Activated CD8-positive, alpha-beta memory T cell treated with anti-CD3 and anti-CD28 coated beads, Interleukin-2, amount 50 U/mL, for 24 hours (primary cell): Measurements from ENCODE around the gene GRIP1.

Source experiments
- DNase-seq: peaks from one replicate; pipeline ENCODE4 v3.0.0-alpha.2; 2020; ENCODE audit errors: extremely low read depth

The GRIP1 gene, protein sequence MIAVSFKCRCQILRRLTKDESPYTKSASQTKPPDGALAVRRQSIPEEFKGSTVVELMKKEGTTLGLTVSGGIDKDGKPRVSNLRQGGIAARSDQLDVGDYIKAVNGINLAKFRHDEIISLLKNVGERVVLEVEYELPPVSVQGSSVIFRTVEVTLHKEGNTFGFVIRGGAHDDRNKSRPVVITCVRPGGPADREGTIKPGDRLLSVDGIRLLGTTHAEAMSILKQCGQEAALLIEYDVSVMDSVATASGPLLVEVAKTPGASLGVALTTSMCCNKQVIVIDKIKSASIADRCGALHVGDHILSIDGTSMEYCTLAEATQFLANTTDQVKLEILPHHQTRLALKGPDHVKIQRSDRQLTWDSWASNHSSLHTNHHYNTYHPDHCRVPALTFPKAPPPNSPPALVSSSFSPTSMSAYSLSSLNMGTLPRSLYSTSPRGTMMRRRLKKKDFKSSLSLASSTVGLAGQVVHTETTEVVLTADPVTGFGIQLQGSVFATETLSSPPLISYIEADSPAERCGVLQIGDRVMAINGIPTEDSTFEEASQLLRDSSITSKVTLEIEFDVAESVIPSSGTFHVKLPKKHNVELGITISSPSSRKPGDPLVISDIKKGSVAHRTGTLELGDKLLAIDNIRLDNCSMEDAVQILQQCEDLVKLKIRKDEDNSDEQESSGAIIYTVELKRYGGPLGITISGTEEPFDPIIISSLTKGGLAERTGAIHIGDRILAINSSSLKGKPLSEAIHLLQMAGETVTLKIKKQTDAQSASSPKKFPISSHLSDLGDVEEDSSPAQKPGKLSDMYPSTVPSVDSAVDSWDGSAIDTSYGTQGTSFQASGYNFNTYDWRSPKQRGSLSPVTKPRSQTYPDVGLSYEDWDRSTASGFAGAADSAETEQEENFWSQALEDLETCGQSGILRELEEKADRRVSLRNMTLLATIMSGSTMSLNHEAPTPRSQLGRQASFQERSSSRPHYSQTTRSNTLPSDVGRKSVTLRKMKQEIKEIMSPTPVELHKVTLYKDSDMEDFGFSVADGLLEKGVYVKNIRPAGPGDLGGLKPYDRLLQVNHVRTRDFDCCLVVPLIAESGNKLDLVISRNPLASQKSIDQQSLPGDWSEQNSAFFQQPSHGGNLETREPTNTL

DNA sequence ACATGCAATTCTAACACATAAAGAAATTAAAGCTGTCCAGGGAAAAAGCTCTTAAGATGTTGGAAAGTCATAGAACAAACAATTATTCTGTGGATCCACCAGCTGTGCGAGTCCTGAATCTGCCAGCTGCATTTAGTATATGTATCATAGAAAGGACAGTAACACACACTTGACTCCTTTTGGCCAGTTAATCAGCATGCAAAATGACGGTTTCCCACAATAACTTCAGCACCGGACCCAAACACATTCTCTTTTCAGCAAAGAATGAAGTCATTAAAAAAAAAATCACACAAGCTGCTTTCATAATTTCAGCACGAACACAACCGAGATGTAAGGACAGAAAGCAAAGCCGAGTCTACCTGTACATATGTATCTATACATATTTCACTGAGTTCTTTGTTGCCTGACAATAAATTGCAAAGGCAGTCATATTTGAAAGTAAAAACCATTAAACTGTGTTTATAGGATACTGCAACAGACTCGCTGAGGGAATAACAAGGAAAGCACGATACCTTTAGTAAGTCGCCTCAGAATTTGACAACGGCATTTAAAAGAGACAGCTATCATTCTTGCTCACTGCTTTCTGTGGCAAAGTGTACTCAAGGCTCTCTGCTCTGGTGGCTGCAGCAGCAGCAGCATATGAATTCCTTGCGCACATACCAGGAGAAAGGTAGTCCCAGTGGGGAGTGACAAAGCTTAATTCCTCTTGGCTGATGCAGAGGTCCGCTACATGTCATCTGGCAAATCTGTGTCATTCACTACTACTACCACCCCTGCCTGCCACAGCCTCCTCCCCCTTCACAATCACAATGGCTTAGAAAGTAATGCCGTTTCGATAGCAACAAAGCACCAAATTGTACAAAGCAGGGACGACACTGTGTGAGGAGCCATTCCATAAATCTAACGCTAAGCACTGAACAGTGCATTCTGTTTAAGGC is at the start of gene GRIP1:
GRIP1 (minus strand) TSS at position 739 of the 938 bp plus-strand sequence; CDS start at position 567, 172 bp downstream.
- DNase-seq = no peak

GRCh38 chr12:66726556-66726955 is 47.7 kb upstream of the GRIP1 start:
- no peak for DNase-seq

DNA sequence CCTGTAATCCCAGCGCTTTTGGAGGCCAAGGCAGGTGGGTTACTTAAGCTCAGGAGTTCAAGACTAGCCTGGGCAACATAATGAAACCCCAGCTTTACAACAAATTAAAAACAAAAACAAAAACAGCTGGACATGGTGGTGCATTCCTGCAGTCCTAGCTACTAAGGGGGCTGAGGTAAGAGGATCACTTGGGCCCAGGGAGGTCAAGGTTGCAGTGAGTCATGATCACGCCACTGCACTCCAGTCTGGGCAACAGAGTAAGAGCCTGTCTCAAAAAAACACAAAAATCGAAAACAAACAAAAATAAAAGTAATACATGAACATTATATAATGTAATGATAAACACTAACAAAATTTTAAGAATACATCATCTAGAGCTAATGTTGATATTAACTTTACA is 46.2 kb upstream of the GRIP1 start:
- DNase-seq = no peak

- DNase-seq = no peak
Observed at GRCh38 chr12:66724616-66725015, 45.7 kb upstream of the GRIP1 start.

DNA sequence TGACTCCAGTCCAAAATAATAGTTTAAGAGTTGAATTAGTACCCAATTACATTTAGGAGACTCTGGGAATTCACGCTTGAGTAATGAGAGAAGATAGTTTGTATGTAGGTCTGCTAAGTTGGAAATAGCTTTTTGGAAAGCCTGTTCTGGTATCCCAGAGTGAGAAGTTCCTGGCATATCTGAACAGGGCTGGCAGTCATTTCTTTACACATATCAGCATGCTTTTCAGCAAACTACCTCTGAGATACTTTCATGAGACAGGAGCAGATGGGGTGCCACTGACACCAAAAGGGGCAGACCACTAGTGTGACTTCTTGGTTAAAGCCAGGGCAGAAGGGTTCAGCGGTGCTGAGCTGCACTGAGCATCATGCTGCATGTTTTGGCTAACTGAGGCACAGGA is 45.1 kb upstream of the GRIP1 start:
- DNase-seq = no peak

- no peak for DNase-seq
Observed at GRCh38 chr12:66719862-66720261, 41.0 kb upstream of the GRIP1 start.

DNA sequence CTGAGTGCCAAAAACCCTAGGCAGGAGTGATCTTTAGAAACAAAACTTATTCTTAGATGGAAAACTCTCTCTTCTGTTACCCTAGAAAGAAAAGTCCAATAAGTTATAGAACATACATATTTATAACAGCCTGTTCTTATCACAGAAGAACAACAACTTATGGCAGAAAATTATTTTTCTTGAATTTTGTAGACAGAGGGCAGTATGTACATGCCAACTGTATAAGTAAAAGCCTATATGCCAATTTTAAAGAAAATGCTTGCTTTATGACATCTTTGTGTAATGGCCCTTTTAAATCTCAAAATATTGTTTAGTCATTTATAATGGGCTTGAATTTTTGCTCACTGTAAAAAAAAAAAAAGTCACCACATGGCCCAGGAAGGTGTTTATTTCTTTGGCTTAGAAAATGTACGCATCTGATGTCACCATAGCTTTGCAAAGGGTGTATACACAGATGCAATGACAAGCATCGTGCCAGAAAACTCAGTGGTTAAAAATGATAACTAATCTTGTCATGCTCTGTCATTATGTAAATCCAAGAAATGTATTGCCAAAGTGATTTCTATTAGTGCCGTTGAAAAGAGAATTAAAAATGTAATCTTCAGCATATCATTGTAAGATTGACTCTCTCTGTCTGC is 38.3 kb upstream of the GRIP1 start:
- no peak for DNase-seq

- no peak for DNase-seq
Observed at GRCh38 chr12:66716522-66716921, 37.6 kb upstream of the GRIP1 start.

- no peak for DNase-seq
Observed at GRCh38 chr12:66714709-66715108, 35.8 kb upstream of the GRIP1 start.

DNA sequence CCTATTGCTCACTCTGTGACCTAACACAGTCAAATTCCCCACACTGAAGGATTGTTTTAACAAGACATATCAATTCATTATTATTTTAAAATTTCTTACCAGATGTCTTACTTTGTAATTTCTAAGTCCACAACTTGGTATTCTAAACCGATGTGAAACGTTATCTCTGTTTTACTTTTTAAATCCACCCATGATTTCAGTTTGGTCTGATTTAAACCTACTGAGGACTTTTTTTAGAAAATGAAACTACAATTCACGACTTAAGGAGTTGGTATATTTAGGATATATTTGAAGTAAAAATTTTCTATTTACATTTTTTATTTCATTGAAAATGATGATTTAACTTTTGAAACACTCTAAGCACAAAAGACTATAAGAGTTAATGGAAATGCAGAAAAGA is 35.1 kb upstream of the GRIP1 start:
- DNase-seq = no peak

GRCh38 chr12:66709893-66710292 is 31.0 kb upstream of the GRIP1 start:
- no peak for DNase-seq

DNA sequence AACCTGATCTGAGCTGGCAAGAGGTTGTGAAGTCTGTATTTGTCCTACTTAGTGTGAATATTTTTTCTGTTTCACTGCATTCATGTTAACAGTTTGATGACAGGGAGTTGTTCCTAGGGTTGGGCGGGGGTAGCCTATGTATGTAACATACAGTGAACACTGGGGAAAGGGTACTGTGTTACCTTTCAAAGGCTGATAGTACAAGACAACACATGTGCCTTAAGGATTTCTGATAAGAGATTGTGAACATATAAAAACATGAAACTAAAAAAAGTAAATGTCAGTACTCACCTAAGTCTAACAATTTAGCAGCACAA is 30.5 kb upstream of the GRIP1 start:
- no peak for DNase-seq

DNA sequence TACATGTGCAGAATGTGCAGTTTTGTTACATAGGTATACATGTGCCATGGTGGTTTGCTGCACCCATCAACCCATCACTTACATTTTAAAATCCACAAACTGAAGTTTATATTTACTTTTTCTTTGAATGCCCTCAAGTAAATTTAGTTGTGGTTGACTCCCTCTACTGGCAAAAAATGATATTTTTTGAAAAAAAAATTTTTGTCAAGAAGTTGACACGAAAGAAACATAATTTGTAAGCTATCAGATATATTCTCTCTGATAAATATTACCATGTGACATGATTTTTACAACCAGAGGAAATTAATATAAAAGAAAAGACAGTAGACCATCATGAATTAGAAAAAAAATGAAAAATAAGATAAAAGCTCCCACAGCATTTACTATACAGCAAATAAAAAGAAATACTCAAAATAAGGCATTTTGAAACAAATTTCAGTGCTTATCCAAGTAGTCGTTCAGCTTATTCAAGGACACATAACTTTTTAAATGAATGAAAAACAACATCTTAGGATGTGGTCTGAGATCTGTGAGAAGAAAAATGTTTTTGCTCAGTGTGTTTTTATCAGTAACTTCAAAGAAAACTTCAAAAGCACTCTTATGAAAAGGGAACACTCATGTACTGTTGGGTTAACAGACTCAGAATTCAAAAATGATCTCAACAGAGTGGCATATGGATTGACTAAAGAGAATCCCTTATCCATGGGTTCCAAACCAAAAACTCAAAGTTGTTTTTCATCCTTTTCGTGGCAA is 30.0 kb upstream of the GRIP1 start:
- no peak for DNase-seq

- DNase-seq = no peak
Observed at GRCh38 chr12:66707002-66707697, 28.3 kb upstream of the GRIP1 start.

- no peak for DNase-seq
Observed at GRCh38 chr12:66699738-66700482, 21.0 kb upstream of the GRIP1 start.

GRCh38 chr12:66698558-66698957 is 19.7 kb upstream of the GRIP1 start:
- DNase-seq = no peak

DNA sequence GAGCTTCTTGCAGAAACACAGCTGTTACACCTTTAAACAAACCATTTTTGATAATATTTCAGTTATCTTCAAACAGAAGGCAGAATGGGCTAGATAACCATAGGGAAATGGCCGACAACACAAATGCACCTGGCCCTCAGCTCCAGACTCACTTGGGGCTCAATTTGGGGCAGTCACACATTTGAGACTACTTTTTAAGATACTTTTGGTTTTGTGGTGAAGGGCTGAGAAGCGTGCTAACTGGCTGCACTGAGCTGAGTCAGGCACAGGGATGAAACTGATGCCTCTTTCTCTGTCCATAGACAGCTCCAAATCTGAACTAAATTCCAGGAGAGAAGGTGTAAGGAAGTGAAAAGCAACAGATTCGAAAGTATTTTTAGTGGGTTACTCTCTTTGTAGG is 18.5 kb upstream of the GRIP1 start:
- DNase-seq = no peak

GRCh38 chr12:66694666-66695613 is 16.1 kb upstream of the GRIP1 start:
- DNase-seq = no peak
